ENCODE data around the gene LRRN2. TPM values are rescaled to one million over a fixed set of nuclear protein-coding genes. Genes with fewer than 3 reads are reported as not detected.

LRRN2 gene
- total and polyA plus RNA-seq, 9 of the 15 experiments (the other 6 are each of a cell fraction or from before 2014, with no cell fraction given) = 0.05 TPM; not detected in 8

- TF ChIP-seq ATF6 (CRISPR knock-in tag; IDR thresholded peaks at IDR 0.05) (no peak), ID3 (CRISPR knock-in tag; IDR thresholded peaks at IDR 0.05) (no peak), ID3 (tag; IDR thresholded peaks at IDR 0.05) (0 out of 2 replicates have a peak, but pooled peaks have one; percentile 21), TBL1XR1 (IDR thresholded peaks at IDR 0.05; ENCODE audit: low read length in 2 of 2) (no peak), POU5F1 (IDR thresholded peaks at IDR 0.05; ENCODE audit: borderline replicate concordance, low read depth, low read length, partially characterized antibody) (no peak), MTF1 (CRISPR knock-in tag; IDR thresholded peaks at IDR 0.05; ENCODE audit: borderline replicate concordance) (no peak), SETDB1 (IDR thresholded peaks at IDR 0.05; ENCODE audit: low read length) (no peak), ETS1 (conservative IDR thresholded peaks at IDR 0.05; ENCODE audit: control insufficient read depth, low read depth, low read length) (no peak), ZBTB33 (CRISPR knock-in tag; IDR thresholded peaks at IDR 0.05) (no peak), TCFL5 (CRISPR knock-in tag; conservative IDR thresholded peaks at IDR 0.05) (no peak), DIDO1 (tag; IDR thresholded peaks at IDR 0.05; ENCODE audit: low read depth) (no peak), IRF2 (CRISPR knock-in tag; IDR thresholded peaks at IDR 0.05) (no peak), SAP30 (IDR thresholded peaks at IDR 0.05; ENCODE audit: borderline replicate concordance, insufficient read depth, low read depth, low read length, poor library complexity, severe bottlenecking) (no peak), TAF9B (IDR thresholded peaks at IDR 0.05; ENCODE audit: partially characterized antibody) (no peak), CEBPG (CRISPR knock-in tag; IDR thresholded peaks at IDR 0.05) (peak; percentile 17; the same call in 1 of the 2 replicates), CEBPG (tag; conservative IDR thresholded peaks at IDR 0.05 in 1 of 2, IDR thresholded peaks at IDR 0.05 in 1 of 2) (no peak; a peak in 1 of 4 replicates), ZNF507 (tag; conservative IDR thresholded peaks at IDR 0.05) (no peak), UBTF (IDR thresholded peaks at IDR 0.05; ENCODE audit: borderline replicate concordance in 1 of 2, low read depth in 2 of 2, low read length in 2 of 2) (peak in 1 of 2 experiments; percentile 82; a peak in 1 of 4 replicates)
These were observed 55.2 kb downstream of the LRRN2 start (continued) for GRCh38 chr1:204630132-204630905.

Data from K562 (cell line).